HEK293 (cell line): Measurements from ENCODE around the gene RTP3.

Experiments
- CTCF ChIA-PET: fragments of 350-600 bp; formaldehyde crosslinking; extraction: SDS; loops from one replicate; lab custom pipeline; 2021; ENCODE audit warnings: antibody characterized with exemption; lab: Yijun Ruan, JAX
- POLR2A ChIA-PET: fragments of 300-600 bp; formaldehyde crosslinking; extraction: SDS; loops from one replicate; lab custom pipeline; 2020; ENCODE audit warnings: antibody characterized with exemption, inconsistent platforms; lab: Yijun Ruan, JAX
- H3K27ac ChIP-seq: fragments of 200-500 bp; sonication (Bioruptor generic); 2 replicates; pipeline ENCODE4 v1.5.1; 2014; ENCODE audit warnings: low read depth, low read length, control low read depth, inconsistent platforms; ENCODE audit errors: extremely low read depth
- H3K36me3 ChIP-seq, 2 experiments: fragments of 200-500 bp in 1 of 2; sonication (Bioruptor generic) in 1 of 2; 1 replicate in 1 of 2; 2 replicates in 1 of 2; pipeline ENCODE4 v1.5.1; 2014 to 2017; ENCODE audit warnings: inconsistent platforms in 2 of 2, low read length in 2 of 2; ENCODE audit not compliant: control insufficient read depth in 2 of 2, insufficient read depth in 1 of 2
- H3K4me1 ChIP-seq: fragments of 200-500 bp; sonication (Bioruptor generic); 2 replicates; pipeline ENCODE4 v1.5.1; 2014; ENCODE audit warnings: mild to moderate bottlenecking, low read length, inconsistent platforms; ENCODE audit not compliant: control insufficient read depth, insufficient read depth
- H3K4me3 ChIP-seq: 2 replicates; pipeline ENCODE4 v1.5.1; 2011; ENCODE audit warnings: low read depth, mild to moderate bottlenecking, control low read depth, low read length, moderate library complexity
- H3K9me3 ChIP-seq: fragments of 200-500 bp; sonication (Bioruptor generic); 2 replicates; pipeline ENCODE4 v1.5.1; 2014; ENCODE audit warnings: low read depth, low read length, inconsistent platforms; ENCODE audit not compliant: control insufficient read depth, insufficient read depth
- BCL11A ChIP-seq: fragments of 450-650 bp; formaldehyde crosslinking; IDR thresholded peaks from 2 replicates; pipeline ENCODE4 v1.5.1; 2016; ENCODE audit warnings: low read depth, missing biosample characterization, missing genetic modification characterization
- KLF17 ChIP-seq: fragments of 450-650 bp; formaldehyde crosslinking; IDR thresholded peaks from 2 replicates; pipeline ENCODE4 v1.5.1; 2016; ENCODE audit warnings: missing biosample characterization, missing genetic modification characterization
- KLF9 ChIP-seq: fragments of 450-650 bp; formaldehyde crosslinking; IDR thresholded peaks from 2 replicates; pipeline ENCODE4 v1.5.1; 2016; ENCODE audit warnings: missing biosample characterization, missing genetic modification characterization, low read depth
- ZBTB7A ChIP-seq: fragments of 450-650 bp; formaldehyde crosslinking; IDR thresholded peaks from 2 replicates; pipeline ENCODE4 v1.5.1; 2016; ENCODE audit warnings: low read depth, missing biosample characterization, missing genetic modification characterization
- ZEB2 ChIP-seq: fragments of 450-650 bp; formaldehyde crosslinking; IDR thresholded peaks from 2 replicates; pipeline ENCODE4 v1.5.1; 2016; ENCODE audit warnings: missing biosample characterization, missing genetic modification characterization
- ZNF10 ChIP-seq: fragments of 450-650 bp; formaldehyde crosslinking; IDR thresholded peaks from 2 replicates; pipeline ENCODE4 v1.5.1; 2017; ENCODE audit warnings: missing biosample characterization, missing genetic modification characterization
- ZNF112 ChIP-seq: fragments of 450-650 bp; formaldehyde crosslinking; IDR thresholded peaks from 2 replicates; pipeline ENCODE4 v1.5.0; 2017; ENCODE audit warnings: missing biosample characterization, missing genetic modification characterization
- ZNF169 ChIP-seq: fragments of 450-650 bp; formaldehyde crosslinking; IDR thresholded peaks from 2 replicates; pipeline ENCODE4 v1.5.1; 2016; ENCODE audit warnings: missing biosample characterization, missing genetic modification characterization
- ZNF311 ChIP-seq: fragments of 450-650 bp; formaldehyde crosslinking; IDR thresholded peaks from 2 replicates; pipeline ENCODE4 v1.5.1; 2017; ENCODE audit warnings: missing biosample characterization, missing genetic modification characterization, borderline replicate concordance
- ZNF514 ChIP-seq: fragments of 450-650 bp; formaldehyde crosslinking; IDR thresholded peaks from 2 replicates; pipeline ENCODE4 v1.5.1; 2016; ENCODE audit warnings: missing biosample characterization, missing genetic modification characterization
- ZNF747 ChIP-seq: fragments of 450-650 bp; formaldehyde crosslinking; IDR thresholded peaks from 2 replicates; pipeline ENCODE4 v1.5.1; 2016; ENCODE audit warnings: missing biosample characterization, missing genetic modification characterization
- ZNF768 ChIP-seq: fragments of 450-650 bp; formaldehyde crosslinking; IDR thresholded peaks from 2 replicates; pipeline ENCODE4 v1.5.1; 2018; ENCODE audit warnings: missing biosample characterization, mild to moderate bottlenecking, missing genetic modification characterization
- ZSCAN23 ChIP-seq: fragments of 450-650 bp; formaldehyde crosslinking; IDR thresholded peaks from 2 replicates; pipeline ENCODE4 v1.5.1; 2016; ENCODE audit warnings: missing biosample characterization, missing genetic modification characterization
- TF ChIP-seq, protein P1 (sequence below): fragments of 450-650 bp; formaldehyde crosslinking; IDR thresholded peaks from 2 replicates; pipeline ENCODE4 v1.5.1; 2016; ENCODE audit warnings: missing biosample characterization, missing genetic modification characterization, borderline replicate concordance
- TF ChIP-seq, protein P2 (sequence below): fragments of 450-650 bp; formaldehyde crosslinking; IDR thresholded peaks from 2 replicates; pipeline ENCODE4 v1.5.0; 2017; ENCODE audit warnings: missing biosample characterization, missing genetic modification characterization, borderline replicate concordance
- TF ChIP-seq, protein P3 (sequence below): fragments of 450-650 bp; formaldehyde crosslinking; IDR thresholded peaks from 2 replicates; pipeline ENCODE4 v1.5.1; 2016; ENCODE audit warnings: missing biosample characterization, missing genetic modification characterization

The RTP3 gene

DNA sequence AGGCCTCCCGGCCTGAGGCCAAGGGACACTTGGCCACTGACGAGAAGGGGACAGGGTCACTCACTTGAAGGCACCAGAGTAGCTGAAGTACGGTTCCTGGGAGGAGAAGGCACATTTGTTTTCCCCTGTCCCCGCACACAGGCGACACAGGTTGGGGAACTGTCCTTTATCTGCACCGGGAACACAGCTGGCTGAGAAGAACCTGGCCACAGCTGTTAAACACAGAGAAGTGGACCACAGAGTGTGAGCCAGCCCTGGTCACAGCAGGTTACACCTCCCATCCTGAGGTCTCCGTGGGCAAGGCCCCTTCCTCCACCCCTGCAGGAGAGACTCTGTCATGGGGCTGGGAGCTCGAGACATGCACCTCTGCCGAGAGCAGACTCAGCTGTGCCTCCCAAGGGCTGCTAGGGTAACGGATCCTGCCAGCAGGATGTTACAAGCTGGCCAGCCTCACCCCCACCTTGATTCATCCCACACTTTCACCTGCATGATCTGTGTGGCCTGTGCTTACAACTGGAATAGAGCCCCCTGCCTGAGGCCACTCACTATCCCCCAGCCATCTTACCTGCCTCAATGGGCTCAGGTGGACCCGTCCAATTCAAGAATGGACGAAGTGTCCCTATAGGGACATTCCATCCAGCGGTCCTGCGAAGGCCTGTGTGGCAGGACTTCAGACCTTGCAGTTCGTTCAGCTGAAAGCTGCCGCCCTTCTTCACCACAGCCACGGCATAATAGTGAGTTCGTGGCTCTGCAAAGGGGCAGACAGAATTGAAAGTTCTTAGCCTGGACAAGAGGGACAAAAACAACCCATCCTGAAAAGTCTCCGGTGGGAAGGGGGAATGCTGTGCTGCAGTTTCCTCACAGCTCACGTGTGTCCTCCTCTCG is 42.3 kb upstream of the RTP3 start (continued):
- TF ChIP-seq, protein P1, sequence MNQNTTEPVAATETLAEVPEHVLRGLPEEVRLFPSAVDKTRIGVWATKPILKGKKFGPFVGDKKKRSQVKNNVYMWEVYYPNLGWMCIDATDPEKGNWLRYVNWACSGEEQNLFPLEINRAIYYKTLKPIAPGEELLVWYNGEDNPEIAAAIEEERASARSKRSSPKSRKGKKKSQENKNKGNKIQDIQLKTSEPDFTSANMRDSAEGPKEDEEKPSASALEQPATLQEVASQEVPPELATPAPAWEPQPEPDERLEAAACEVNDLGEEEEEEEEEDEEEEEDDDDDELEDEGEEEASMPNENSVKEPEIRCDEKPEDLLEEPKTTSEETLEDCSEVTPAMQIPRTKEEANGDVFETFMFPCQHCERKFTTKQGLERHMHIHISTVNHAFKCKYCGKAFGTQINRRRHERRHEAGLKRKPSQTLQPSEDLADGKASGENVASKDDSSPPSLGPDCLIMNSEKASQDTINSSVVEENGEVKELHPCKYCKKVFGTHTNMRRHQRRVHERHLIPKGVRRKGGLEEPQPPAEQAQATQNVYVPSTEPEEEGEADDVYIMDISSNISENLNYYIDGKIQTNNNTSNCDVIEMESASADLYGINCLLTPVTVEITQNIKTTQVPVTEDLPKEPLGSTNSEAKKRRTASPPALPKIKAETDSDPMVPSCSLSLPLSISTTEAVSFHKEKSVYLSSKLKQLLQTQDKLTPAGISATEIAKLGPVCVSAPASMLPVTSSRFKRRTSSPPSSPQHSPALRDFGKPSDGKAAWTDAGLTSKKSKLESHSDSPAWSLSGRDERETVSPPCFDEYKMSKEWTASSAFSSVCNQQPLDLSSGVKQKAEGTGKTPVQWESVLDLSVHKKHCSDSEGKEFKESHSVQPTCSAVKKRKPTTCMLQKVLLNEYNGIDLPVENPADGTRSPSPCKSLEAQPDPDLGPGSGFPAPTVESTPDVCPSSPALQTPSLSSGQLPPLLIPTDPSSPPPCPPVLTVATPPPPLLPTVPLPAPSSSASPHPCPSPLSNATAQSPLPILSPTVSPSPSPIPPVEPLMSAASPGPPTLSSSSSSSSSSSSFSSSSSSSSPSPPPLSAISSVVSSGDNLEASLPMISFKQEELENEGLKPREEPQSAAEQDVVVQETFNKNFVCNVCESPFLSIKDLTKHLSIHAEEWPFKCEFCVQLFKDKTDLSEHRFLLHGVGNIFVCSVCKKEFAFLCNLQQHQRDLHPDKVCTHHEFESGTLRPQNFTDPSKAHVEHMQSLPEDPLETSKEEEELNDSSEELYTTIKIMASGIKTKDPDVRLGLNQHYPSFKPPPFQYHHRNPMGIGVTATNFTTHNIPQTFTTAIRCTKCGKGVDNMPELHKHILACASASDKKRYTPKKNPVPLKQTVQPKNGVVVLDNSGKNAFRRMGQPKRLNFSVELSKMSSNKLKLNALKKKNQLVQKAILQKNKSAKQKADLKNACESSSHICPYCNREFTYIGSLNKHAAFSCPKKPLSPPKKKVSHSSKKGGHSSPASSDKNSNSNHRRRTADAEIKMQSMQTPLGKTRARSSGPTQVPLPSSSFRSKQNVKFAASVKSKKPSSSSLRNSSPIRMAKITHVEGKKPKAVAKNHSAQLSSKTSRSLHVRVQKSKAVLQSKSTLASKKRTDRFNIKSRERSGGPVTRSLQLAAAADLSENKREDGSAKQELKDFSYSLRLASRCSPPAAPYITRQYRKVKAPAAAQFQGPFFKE: no peak
- TF ChIP-seq ZNF747 (tag by site-specific recombination): no peak

- no peaks in the 10 kb centered on the region for H3K9me3 ChIP-seq
- no peak overlapping the region for H3K4me3 ChIP-seq
- no peaks in the 10 kb centered on the region for H3K36me3 ChIP-seq
- H3K27ac ChIP-seq: no peak overlapping the region
- H3K4me1 ChIP-seq: no peaks in the 10 kb centered on the region
- ChIA-PET POLR2A (no interaction called here), CTCF (no interaction called here)
- TF ChIP-seq ZNF514 (no peak), ZNF10 (tag by site-specific recombination) (no peak)
Observed at GRCh38 chr3:46456118-46456517, 41.7 kb upstream of the RTP3 start.

DNA sequence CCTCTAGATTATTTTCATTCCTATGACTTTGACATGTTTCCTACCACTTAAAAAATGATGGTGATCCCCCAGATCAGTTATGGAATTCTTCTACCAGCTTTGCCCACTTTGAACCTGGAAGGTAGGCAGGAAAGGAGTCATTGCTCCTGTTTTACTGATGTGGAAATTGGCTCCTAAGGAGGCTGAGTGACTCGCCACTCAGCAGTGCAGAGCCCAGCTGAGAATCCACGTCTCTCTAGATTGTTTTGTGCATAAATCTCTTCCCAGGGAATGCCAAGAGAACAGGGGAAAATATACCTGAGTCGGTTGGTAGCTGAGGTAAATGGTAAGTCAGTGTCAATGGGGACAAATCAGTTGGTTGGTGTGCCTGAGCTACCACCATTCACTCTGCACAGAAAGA is 37.7 kb upstream of the RTP3 start:
- ChIA-PET CTCF (interaction anchor here (2.2 kb wide), 1 partner anchor 10 kb away, joined by 10 read pairs; no protein-coding TSS in a partner anchor), POLR2A (no interaction called here)
- H3K27ac ChIP-seq: no peak overlapping the region
- H3K4me3 ChIP-seq: no peak overlapping the region
- H3K36me3 ChIP-seq: no peaks in the 10 kb centered on the region
- H3K4me1 ChIP-seq: no peaks in the 10 kb centered on the region
- TF ChIP-seq, protein P2, sequence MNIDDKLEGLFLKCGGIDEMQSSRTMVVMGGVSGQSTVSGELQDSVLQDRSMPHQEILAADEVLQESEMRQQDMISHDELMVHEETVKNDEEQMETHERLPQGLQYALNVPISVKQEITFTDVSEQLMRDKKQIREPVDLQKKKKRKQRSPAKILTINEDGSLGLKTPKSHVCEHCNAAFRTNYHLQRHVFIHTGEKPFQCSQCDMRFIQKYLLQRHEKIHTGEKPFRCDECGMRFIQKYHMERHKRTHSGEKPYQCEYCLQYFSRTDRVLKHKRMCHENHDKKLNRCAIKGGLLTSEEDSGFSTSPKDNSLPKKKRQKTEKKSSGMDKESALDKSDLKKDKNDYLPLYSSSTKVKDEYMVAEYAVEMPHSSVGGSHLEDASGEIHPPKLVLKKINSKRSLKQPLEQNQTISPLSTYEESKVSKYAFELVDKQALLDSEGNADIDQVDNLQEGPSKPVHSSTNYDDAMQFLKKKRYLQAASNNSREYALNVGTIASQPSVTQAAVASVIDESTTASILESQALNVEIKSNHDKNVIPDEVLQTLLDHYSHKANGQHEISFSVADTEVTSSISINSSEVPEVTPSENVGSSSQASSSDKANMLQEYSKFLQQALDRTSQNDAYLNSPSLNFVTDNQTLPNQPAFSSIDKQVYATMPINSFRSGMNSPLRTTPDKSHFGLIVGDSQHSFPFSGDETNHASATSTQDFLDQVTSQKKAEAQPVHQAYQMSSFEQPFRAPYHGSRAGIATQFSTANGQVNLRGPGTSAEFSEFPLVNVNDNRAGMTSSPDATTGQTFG (tag by site-specific recombination): no peak
- TF ChIP-seq ZNF311 (tag by site-specific recombination): no peak
- no peak for TF ChIP-seq ZNF169 (tag by site-specific recombination)
- TF ChIP-seq ZEB2 (tag by site-specific recombination): no peak
- H3K9me3 ChIP-seq: no peaks in the 10 kb centered on the region

DNA sequence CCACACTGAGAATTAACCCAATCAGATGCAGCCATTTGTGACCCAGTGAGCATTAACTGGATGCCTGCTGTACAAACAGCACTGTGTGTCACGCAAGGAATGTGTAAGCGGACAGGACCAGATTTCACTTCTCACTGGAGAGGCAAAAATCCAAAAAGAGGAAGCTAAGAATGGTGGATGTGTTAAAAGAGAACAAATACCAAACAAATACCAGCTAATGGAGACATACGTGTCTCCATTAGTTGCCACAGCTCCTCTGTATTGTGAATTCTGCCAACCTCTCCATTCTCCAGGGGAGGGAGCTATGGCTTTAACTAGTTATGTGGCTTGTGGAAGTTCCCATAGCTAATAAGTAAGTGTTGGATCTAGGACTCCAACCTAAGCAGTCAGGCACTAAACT is 35.7 kb upstream of the RTP3 start:
- CTCF ChIA-PET: interaction anchor here (0.8 to 2.2 kb wide), 6 partner anchors 12 to 246 kb away, joined by 3 to 12 read pairs (median 3); no protein-coding TSS in a partner anchor
- Histone ChIP-seq H3K27ac (no peak overlapping the region), H3K9me3 (no peaks in the 10 kb centered on the region), H3K4me3 (no peak overlapping the region), H3K4me1 (no peaks in the 10 kb centered on the region), H3K36me3 (no peaks in the 10 kb centered on the region)
- POLR2A ChIA-PET: no interaction called here
- TF ChIP-seq ZSCAN23: no peak
- no peak for TF ChIP-seq ZBTB7A (tag by site-specific recombination)
- no peak for TF ChIP-seq KLF17 (tag by site-specific recombination)
- TF ChIP-seq BCL11A (tag by site-specific recombination): no peak
- no peak for TF ChIP-seq KLF9 (tag by site-specific recombination)
- TF ChIP-seq ZNF112 (tag by site-specific recombination): no peak
- TF ChIP-seq ZNF768 (tag by site-specific recombination): no peak
- TF ChIP-seq, protein P3, sequence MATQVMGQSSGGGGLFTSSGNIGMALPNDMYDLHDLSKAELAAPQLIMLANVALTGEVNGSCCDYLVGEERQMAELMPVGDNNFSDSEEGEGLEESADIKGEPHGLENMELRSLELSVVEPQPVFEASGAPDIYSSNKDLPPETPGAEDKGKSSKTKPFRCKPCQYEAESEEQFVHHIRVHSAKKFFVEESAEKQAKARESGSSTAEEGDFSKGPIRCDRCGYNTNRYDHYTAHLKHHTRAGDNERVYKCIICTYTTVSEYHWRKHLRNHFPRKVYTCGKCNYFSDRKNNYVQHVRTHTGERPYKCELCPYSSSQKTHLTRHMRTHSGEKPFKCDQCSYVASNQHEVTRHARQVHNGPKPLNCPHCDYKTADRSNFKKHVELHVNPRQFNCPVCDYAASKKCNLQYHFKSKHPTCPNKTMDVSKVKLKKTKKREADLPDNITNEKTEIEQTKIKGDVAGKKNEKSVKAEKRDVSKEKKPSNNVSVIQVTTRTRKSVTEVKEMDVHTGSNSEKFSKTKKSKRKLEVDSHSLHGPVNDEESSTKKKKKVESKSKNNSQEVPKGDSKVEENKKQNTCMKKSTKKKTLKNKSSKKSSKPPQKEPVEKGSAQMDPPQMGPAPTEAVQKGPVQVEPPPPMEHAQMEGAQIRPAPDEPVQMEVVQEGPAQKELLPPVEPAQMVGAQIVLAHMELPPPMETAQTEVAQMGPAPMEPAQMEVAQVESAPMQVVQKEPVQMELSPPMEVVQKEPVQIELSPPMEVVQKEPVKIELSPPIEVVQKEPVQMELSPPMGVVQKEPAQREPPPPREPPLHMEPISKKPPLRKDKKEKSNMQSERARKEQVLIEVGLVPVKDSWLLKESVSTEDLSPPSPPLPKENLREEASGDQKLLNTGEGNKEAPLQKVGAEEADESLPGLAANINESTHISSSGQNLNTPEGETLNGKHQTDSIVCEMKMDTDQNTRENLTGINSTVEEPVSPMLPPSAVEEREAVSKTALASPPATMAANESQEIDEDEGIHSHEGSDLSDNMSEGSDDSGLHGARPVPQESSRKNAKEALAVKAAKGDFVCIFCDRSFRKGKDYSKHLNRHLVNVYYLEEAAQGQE (tag by site-specific recombination): no peak
